ENCODE data around the gene SRSF4.

Gene SRSF4

DNA sequence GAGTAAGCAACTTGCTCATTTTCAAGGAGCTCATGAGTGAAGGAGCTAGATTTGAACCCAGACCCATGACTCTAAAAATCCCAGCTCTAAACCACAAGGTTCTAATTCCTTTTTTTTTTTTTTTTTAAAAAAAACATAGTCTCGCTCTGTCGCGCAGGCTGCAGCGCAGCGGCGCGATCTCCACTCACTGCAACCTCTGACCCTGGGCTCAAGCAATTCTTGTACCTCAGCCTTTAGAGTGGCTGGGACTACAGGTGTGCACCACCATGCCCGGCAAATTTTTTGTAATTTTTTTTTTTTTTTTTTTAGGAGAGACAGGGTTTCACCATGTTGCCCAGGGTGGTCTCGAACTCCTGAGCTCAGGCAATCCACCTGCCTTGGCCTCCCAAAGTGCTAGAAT lies 13.8 kb downstream of the SRSF4 start:
- DNase-seq (ENCODE audit: low spot score), result no peak
- H3K27ac ChIP-seq, result no peak overlapping the region
- H3K4me3 ChIP-seq, result no peak overlapping the region
- no peak for TF ChIP-seq CTCF (IDR thresholded peaks at IDR 0.05)

DNA sequence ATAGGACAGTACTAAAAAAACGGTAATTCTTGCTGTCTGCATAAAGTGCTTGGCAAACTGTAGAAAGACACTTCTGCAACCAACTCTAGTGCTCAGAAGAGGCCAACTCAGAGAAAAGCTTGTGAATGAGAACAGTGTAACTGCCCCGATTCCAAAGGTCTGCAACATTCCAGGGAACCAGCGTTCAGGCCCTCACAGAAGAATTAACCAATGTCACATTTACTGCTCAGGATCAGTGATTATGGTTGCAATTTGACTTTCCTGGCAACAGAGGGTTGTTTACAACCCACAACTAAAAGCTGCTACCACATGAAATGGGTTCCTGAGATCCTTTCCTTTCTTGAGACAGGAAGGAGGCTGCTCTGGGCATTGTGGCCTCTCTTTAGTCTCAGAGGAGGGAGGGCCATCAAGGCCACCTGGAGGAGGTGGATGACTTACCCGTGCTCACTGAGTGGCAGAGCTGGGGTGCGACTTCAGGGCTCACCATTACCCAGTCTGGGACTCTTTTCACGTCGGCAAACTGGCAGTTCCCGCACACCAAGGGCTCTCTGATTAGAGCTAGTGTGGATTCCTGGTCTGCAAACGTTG lies 15.3 kb downstream of the SRSF4 start:
- TF ChIP-seq CTCF (IDR thresholded peaks at IDR 0.05), result no peak
- DNase-seq (ENCODE audit: low spot score), result no peak
- Histone ChIP-seq H3K4me3 (no peak overlapping the region), H3K27ac (no peak overlapping the region)

DNA sequence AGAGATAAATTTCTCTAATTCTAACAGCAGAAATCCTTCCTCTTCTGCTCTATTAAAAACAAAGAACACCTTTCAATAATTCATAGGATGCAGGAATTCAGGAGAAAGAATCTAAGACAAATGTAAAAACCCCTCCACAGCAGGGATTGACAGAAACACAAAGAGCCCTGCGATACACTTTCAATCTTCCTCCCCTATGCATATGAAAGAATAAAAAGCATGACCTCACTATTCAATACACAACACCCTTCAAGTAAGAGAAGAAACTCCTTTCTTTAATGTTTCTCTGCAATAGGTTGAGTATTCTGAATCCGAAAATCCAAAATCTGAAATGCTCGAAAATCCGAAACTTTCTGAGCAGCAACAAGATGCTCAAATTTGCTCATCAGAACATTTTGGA lies 17.1 kb downstream of the SRSF4 start:
- no peak overlapping the region for H3K27ac ChIP-seq
- no peak for TF ChIP-seq CTCF (IDR thresholded peaks at IDR 0.05)
- H3K4me3 ChIP-seq, result no peak overlapping the region
- no peak for DNase-seq (ENCODE audit: low spot score)

DNA sequence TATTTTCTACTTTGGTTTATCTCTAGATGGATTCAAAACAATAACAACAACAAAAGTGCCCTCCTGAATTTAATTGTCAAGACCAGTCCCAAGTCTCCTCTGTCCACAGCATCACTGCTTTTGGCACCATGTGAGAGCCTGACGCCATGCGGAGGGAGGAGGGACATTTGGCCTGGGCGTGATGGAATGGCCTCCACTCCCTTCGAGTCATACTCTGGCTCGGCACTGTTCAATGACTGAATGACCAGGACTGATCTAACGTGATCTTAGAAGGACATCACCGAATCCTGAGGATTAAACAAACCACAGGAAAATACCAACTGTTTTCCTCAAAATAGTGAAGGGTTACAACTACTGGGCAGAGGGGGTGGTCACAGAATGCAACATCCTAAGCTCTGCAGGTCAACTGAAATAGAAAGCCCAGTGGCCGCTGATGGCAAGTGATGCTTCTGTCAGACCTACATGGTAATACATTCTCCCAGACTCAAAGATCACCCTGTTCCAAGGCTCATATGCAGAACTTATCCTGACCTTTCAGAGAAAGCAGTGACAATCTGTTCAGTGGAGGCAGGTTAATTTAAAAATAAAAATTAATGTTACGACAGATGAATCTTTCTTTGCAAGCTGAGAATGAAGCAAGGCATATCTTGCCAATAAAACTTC lies 19.1 kb downstream of the SRSF4 start:
- Histone ChIP-seq H3K4me3 (no peak overlapping the region), H3K27ac (no peak overlapping the region)
- no peak for DNase-seq (ENCODE audit: low spot score)
- TF ChIP-seq CTCF (IDR thresholded peaks at IDR 0.05), result no peak

GRCh38 chr1:29162025-29162424 lies 19.7 kb downstream of the SRSF4 start:
- DNase-seq (ENCODE audit: low spot score), result no peak
- TF ChIP-seq CTCF (IDR thresholded peaks at IDR 0.05), result no peak
- Histone ChIP-seq H3K27ac (no peak overlapping the region), H3K4me3 (no peak overlapping the region)

- Histone ChIP-seq H3K27ac (no peak overlapping the region), H3K4me3 (no peak overlapping the region)
- no peak for TF ChIP-seq CTCF (IDR thresholded peaks at IDR 0.05)
- no peak for DNase-seq (ENCODE audit: low spot score)
These were observed 21.9 kb downstream of the SRSF4 start for GRCh38 chr1:29159773-29160172.

DNA sequence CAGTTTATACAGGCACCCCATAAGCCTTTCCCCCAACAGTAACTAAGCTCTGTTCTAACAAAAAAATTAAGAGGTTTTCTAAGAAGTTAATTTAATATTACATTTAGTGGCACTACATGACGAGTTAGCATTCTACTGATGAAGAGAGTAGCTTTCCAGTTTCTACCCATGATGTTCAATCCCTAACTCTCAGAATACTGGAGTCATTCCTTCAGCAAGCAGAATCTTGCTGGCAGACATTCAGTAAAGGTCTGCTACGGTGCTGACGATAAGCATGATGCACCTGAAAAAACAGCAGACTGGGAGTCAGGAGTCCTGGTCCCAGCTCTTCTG lies 24.5 kb downstream of the SRSF4 start:
- TF ChIP-seq CTCF (IDR thresholded peaks at IDR 0.05), result no peak
- H3K27ac ChIP-seq, result no peak overlapping the region
- DNase-seq (ENCODE audit: low spot score), result no peak
- no peak overlapping the region for H3K4me3 ChIP-seq
